Neutrophil (primary cell): ENCODE data around the gene RASGRF1.

ENCODE experiments used
- H3K27ac ChIP-seq: fragments of 200-600 bp; sonication (generic); 2 replicates; pipeline ENCODE4 v1.5.1; 2016; ENCODE audit warnings: mild to moderate bottlenecking, moderate library complexity
- H3K27me3 ChIP-seq: fragments of 200-600 bp; sonication (generic); 2 replicates; pipeline ENCODE4 v1.6.0; 2016; ENCODE audit warnings: mild to moderate bottlenecking
- H3K36me3 ChIP-seq: fragments of 200-600 bp; sonication (generic); 2 replicates; pipeline ENCODE4 v1.5.1; 2017
- H3K4me1 ChIP-seq, 2 experiments: fragments of 200-600 bp in 1 of 2; sonication (generic) in 1 of 2; 1 replicate in 1 of 2; 2 replicates in 1 of 2; pipeline versions ENCODE4 v1.5.1 to v1.6.1; 2013 to 2016; ENCODE audit warnings: low read depth in 1 of 2, low read length in 1 of 2, mild to moderate bottlenecking in 1 of 2, moderate library complexity in 1 of 2; ENCODE audit not compliant: control insufficient read depth in 1 of 2, insufficient read depth in 1 of 2
- H3K4me3 ChIP-seq, 2 experiments: fragments of 200-600 bp in 1 of 2; sonication (generic) in 1 of 2; 1 replicate in 1 of 2; 2 replicates in 1 of 2; pipeline ENCODE4 v1.5.1; 2013 to 2016; ENCODE audit warnings: low read depth in 1 of 2, low read length in 1 of 2, mild to moderate bottlenecking in 1 of 2, moderate library complexity in 1 of 2
- H3K9me3 ChIP-seq: fragments of 200-600 bp; sonication (generic); 2 replicates; pipeline ENCODE4 v1.5.1; 2016
- CTCF ChIP-seq: fragments of 200-600 bp; sonication (generic); IDR thresholded peaks from 2 replicates; pipeline ENCODE4 v1.5.1; 2016; ENCODE audit warnings: antibody characterized with exemption

The RASGRF1 gene

GRCh38 chr15:79073336-79073735, 17.2 kb downstream of the RASGRF1 start:
- H3K36me3 ChIP-seq: no peaks in the 10 kb centered on the region
- H3K27ac ChIP-seq: no peak overlapping the region
- no peaks in the 10 kb centered on the region for H3K9me3 ChIP-seq
- TF ChIP-seq CTCF: no peak
- no peak overlapping the region for H3K4me3 ChIP-seq
- no peaks in the 10 kb centered on the region for H3K4me1 ChIP-seq
- H3K27me3 ChIP-seq: no peaks in the 10 kb centered on the region

- Histone ChIP-seq H3K4me3 (no peak overlapping the region), H3K36me3 (no peaks in the 10 kb centered on the region), H3K27me3 (no peaks in the 10 kb centered on the region), H3K9me3 (no peaks in the 10 kb centered on the region), H3K4me1 (no peaks in the 10 kb centered on the region), H3K27ac (no peak overlapping the region)
- TF ChIP-seq CTCF: no peak
Measured at GRCh38 chr15:79071901-79072300, 18.7 kb downstream of the RASGRF1 start.

DNA sequence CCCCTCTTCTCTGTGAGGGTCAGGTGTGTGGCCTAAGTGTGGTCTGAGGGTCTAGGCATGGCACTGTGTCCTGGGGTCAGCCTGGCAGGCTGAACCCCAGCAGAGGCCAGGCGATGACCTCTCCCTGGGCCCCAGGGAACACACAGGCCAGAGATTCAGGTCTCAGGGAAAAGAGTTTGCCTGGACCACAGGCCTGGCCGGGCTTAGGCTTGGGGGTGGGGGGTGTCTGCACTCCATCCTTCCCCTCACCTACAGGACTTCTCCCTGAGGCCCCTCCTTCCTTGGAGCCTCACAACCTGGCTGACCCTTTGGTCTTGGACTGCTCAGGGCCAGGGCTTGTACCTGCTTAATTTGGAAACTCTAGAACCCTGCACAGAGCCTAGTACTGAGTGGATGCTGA, 21.8 kb downstream of the RASGRF1 start:
- Histone ChIP-seq H3K4me3 (no peak overlapping the region), H3K36me3 (no peaks in the 10 kb centered on the region), H3K27ac (no peak overlapping the region), H3K4me1 (no peaks in the 10 kb centered on the region), H3K9me3 (no peaks in the 10 kb centered on the region), H3K27me3 (no peaks in the 10 kb centered on the region)
- TF ChIP-seq CTCF: no peak

GRCh38 chr15:79067969-79068368, 22.6 kb downstream of the RASGRF1 start:
- Histone ChIP-seq H3K9me3 (no peaks in the 10 kb centered on the region), H3K4me1 (no peaks in the 10 kb centered on the region), H3K36me3 (no peaks in the 10 kb centered on the region), H3K4me3 (no peak overlapping the region), H3K27me3 (no peaks in the 10 kb centered on the region), H3K27ac (no peak overlapping the region)
- no peak for TF ChIP-seq CTCF

DNA sequence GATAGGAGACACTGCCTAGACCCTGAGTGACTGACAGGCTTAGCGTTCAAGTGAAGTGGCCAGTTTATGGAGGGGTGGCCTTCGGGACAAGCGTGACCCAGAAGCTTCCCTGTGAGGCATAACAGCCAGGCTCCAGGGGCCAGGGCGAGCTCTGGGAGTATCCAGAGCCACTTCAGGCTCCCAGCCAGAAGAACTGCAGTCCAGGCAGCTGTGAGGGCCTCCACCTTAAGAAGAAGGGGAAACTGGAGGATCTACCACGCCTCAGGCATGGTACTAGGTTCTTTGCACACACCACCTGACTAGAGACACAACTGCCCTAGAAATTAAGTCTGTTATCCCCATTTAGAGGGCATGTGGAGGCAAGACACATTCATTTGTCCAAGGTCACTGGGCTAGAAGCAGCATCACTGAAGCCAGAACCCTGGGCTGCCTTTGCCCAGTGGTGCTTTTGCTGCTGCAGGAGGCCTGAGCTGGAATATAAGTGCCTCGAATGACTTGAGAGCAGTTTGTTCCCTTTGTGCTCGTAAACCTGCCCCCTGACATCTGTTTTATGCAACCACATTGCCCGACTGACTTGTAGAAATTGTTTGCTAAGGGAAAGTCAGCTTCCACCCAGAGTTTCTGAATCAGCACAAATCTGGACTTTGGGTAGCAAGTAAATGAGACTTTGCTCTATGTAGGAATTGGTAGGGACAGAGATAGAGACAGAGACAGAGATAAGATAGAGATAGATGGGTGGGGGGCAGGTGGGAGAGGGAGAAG, 23.3 kb downstream of the RASGRF1 start:
- Histone ChIP-seq H3K4me3 (no peak overlapping the region), H3K4me1 (no peaks in the 10 kb centered on the region), H3K9me3 (no peaks in the 10 kb centered on the region), H3K27ac (no peak overlapping the region), H3K27me3 (no peaks in the 10 kb centered on the region), H3K36me3 (no peaks in the 10 kb centered on the region)
- no peak for TF ChIP-seq CTCF
